ENCODE results near the gene ANO1.

The ANO1 gene

GRCh38 chr11:70072461-70072860, 5.7 kb upstream of the ANO1 start:
- Histone ChIP-seq H3K4ac (ENCODE audit: low read depth, low read length) (no peak overlapping the region), H3K9ac (ENCODE audit: low read length) (no peak overlapping the region), H3K36me3 (ENCODE audit: control insufficient read depth, insufficient read depth, low read length) (no peaks in the 10 kb centered on the region), H3K79me1 (ENCODE audit: low read length) (no peaks in the 10 kb centered on the region), H3K18ac (ENCODE audit: low read length) (no peak overlapping the region), H3K4me2 (ENCODE audit: low read length) (no peak overlapping the region), H3K27me3 (ENCODE audit: insufficient read depth, low read length, poor library complexity) (peaks cover 17% of the 10 kb centered on the region), H4K5ac (ENCODE audit: low read length) (no peak overlapping the region), H4K8ac (ENCODE audit: low read depth, low read length) (no peak overlapping the region), H3K27ac (ENCODE audit: low read depth, low read length) (no peak overlapping the region), H2BK120ac (ENCODE audit: low read depth, low read length) (no peak overlapping the region), H3K23ac (ENCODE audit: low read length) (no peak overlapping the region), H2BK15ac (replicated peaks; ENCODE audit: low read depth) (no peak overlapping the region), H2BK5ac (ENCODE audit: low read length) (no peak overlapping the region), H3K79me2 (ENCODE audit: control insufficient read depth, insufficient read depth, low read length) (no peaks in the 10 kb centered on the region), H2AK5ac (ENCODE audit: low read length) (no peak overlapping the region), H3K4me1 (ENCODE audit: control insufficient read depth, low read depth, low read length) (peaks cover 2% of the 10 kb centered on the region), H3K56ac (ENCODE audit: low read length) (no peak overlapping the region), H3K4me3 (ENCODE audit: low read length) (no peak overlapping the region)
- no CpG with 5 or more reads among the region's 12 CpGs for WGBS (ENCODE audit: extremely low coverage, insufficient coverage, low lambda C conversion rate)
- no peak for DNase-seq

DNA sequence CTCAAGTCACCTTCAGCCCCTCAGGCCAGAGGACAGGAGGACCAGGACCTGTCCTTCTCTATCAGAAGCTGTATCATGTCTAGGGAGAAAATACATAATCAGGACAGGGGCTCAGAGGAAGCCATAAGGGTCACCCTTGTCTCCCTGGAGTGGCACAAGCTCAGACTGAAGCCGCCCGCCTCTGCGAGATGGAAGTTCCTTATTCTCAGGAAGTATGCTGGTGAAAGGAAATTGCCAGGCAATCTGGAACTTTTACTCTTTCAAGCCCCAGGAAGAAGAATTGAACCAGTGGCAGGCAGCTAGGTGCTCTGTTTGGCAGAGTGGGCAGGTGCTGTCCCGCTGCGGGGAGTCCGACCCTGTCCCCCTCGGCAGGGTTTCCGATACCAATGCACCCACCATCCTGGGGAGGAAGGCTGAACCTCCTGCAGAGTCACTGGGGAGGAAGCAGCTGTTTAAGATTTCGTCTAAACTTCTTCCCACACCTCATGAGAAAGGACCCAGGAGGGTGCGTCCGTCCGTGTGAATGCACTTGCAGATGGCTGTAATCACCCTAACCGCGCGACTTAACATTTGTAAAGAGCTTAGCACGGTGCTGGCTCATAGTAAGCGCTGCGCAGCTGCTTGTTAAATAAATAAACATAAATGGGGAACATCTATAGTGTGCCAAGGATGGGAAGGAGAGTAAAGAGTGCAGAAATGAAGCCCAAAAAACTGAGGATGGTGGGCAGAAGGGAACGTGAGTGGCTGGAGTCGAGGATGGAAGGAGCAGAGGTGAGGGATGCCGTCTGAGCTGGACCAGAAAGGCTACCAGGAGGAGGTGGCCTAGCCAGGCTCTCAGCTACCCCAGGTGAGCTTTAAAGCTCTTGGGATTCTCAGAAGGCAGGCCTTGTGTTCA, 5.0 kb upstream of the ANO1 start:
- Histone ChIP-seq H3K18ac (ENCODE audit: low read length) (no peak overlapping the region), H3K23ac (ENCODE audit: low read length) (no peak overlapping the region), H3K27ac (ENCODE audit: low read depth, low read length) (no peak overlapping the region), H3K4me3 (ENCODE audit: low read length) (no peak overlapping the region), H3K4me2 (ENCODE audit: low read length) (no peak overlapping the region), H2AK5ac (ENCODE audit: low read length) (no peak overlapping the region), H3K4ac (ENCODE audit: low read depth, low read length) (no peak overlapping the region), H3K27me3 (ENCODE audit: insufficient read depth, low read length, poor library complexity) (peaks cover 22% of the 10 kb centered on the region), H3K79me2 (ENCODE audit: control insufficient read depth, insufficient read depth, low read length) (no peaks in the 10 kb centered on the region), H3K4me1 (ENCODE audit: control insufficient read depth, low read depth, low read length) (peaks cover 2% of the 10 kb centered on the region), H3K36me3 (ENCODE audit: control insufficient read depth, insufficient read depth, low read length) (no peaks in the 10 kb centered on the region), H4K5ac (ENCODE audit: low read length) (no peak overlapping the region), H2BK15ac (replicated peaks; ENCODE audit: low read depth) (no peak overlapping the region), H2BK120ac (ENCODE audit: low read depth, low read length) (no peak overlapping the region), H3K9ac (ENCODE audit: low read length) (no peak overlapping the region), H2BK5ac (ENCODE audit: low read length) (no peak overlapping the region), H3K56ac (ENCODE audit: low read length) (no peak overlapping the region), H3K79me1 (ENCODE audit: low read length) (no peaks in the 10 kb centered on the region), H4K8ac (ENCODE audit: low read depth, low read length) (no peak overlapping the region)
- WGBS (ENCODE audit: extremely low coverage, insufficient coverage, low lambda C conversion rate): no CpG with 5 or more reads among the region's 21 CpGs
- no peak for DNase-seq

- H3K56ac ChIP-seq (ENCODE audit: low read length): no peak overlapping the region
- no peak overlapping the region for H3K4me2 ChIP-seq (ENCODE audit: low read length)
- no peaks in the 10 kb centered on the region for H3K79me1 ChIP-seq (ENCODE audit: low read length)
- no peak overlapping the region for H3K9ac ChIP-seq (ENCODE audit: low read length)
- no peak overlapping the region for H4K5ac ChIP-seq (ENCODE audit: low read length)
- H3K4me1 ChIP-seq (ENCODE audit: control insufficient read depth, low read depth, low read length): no peaks in the 10 kb centered on the region
- H3K36me3 ChIP-seq (ENCODE audit: control insufficient read depth, insufficient read depth, low read length): no peaks in the 10 kb centered on the region
- no peak overlapping the region for H2BK5ac ChIP-seq (ENCODE audit: low read length)
- H3K27me3 ChIP-seq (ENCODE audit: insufficient read depth, low read length, poor library complexity): peaks cover 23% of the 10 kb centered on the region
- H3K4ac ChIP-seq (ENCODE audit: low read depth, low read length): no peak overlapping the region
- no peak overlapping the region for H3K4me3 ChIP-seq (ENCODE audit: low read length)
- no peak overlapping the region for H3K27ac ChIP-seq (ENCODE audit: low read depth, low read length)
- no peak overlapping the region for H3K23ac ChIP-seq (ENCODE audit: low read length)
- no peak overlapping the region for H4K8ac ChIP-seq (ENCODE audit: low read depth, low read length)
- no peaks in the 10 kb centered on the region for H3K79me2 ChIP-seq (ENCODE audit: control insufficient read depth, insufficient read depth, low read length)
- peak; percentile 42 for DNase-seq
- H2BK120ac ChIP-seq (ENCODE audit: low read depth, low read length): no peak overlapping the region
- no peak overlapping the region for H2BK15ac ChIP-seq (replicated peaks; ENCODE audit: low read depth)
- no CpG with 5 or more reads among the region's 22 CpGs for WGBS (ENCODE audit: extremely low coverage, insufficient coverage, low lambda C conversion rate)
- no peak overlapping the region for H2AK5ac ChIP-seq (ENCODE audit: low read length)
- no peak overlapping the region for H3K18ac ChIP-seq (ENCODE audit: low read length)
Observed at GRCh38 chr11:70073871-70074371, 4.2 kb upstream of the ANO1 start.

GRCh38 chr11:70074746-70075145, 3.4 kb upstream of the ANO1 start:
- Histone ChIP-seq H3K4me3 (ENCODE audit: low read length) (no peak overlapping the region), H3K27ac (ENCODE audit: low read depth, low read length) (no peak overlapping the region), H4K8ac (ENCODE audit: low read depth, low read length) (no peak overlapping the region), H3K27me3 (ENCODE audit: insufficient read depth, low read length, poor library complexity) (peaks cover 27% of the 10 kb centered on the region), H2BK15ac (replicated peaks; ENCODE audit: low read depth) (no peak overlapping the region), H2BK120ac (ENCODE audit: low read depth, low read length) (no peak overlapping the region), H3K4me2 (ENCODE audit: low read length) (no peak overlapping the region), H2AK5ac (ENCODE audit: low read length) (no peak overlapping the region), H2BK5ac (ENCODE audit: low read length) (no peak overlapping the region), H3K79me2 (ENCODE audit: control insufficient read depth, insufficient read depth, low read length) (no peaks in the 10 kb centered on the region), H3K4me1 (ENCODE audit: control insufficient read depth, low read depth, low read length) (no peaks in the 10 kb centered on the region), H4K5ac (ENCODE audit: low read length) (no peak overlapping the region), H3K4ac (ENCODE audit: low read depth, low read length) (no peak overlapping the region), H3K9ac (ENCODE audit: low read length) (no peak overlapping the region), H3K36me3 (ENCODE audit: control insufficient read depth, insufficient read depth, low read length) (no peaks in the 10 kb centered on the region), H3K18ac (ENCODE audit: low read length) (no peak overlapping the region), H3K23ac (ENCODE audit: low read length) (no peak overlapping the region), H3K79me1 (ENCODE audit: low read length) (no peaks in the 10 kb centered on the region), H3K56ac (ENCODE audit: low read length) (no peak overlapping the region)
- WGBS (ENCODE audit: extremely low coverage, insufficient coverage, low lambda C conversion rate): no CpG with 5 or more reads among the region's 8 CpGs
- no peak for DNase-seq

DNA sequence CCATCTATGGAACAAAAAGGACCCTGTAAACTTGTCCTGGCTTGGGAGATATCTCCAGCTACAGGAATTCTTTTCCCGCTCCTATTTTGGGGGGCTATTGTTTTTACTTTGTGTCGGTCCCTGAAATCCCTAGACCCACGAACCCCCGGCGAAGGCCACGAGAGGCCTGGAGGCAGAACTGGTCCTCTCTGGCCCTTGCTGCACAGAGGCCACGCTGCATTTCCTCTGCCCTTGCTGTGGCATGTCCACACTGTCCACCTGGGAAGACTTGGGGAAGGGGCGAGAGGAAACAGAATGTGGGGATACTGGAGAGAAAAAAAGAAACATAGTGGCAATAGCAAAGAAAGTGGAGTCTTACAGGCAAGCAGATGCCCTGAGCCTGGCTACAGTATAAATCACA, 2.3 kb upstream of the ANO1 start:
- DNase-seq: no peak
- no peak overlapping the region for H3K9ac ChIP-seq (ENCODE audit: low read length)
- H3K27ac ChIP-seq (ENCODE audit: low read depth, low read length): no peak overlapping the region
- no peaks in the 10 kb centered on the region for H3K4me1 ChIP-seq (ENCODE audit: control insufficient read depth, low read depth, low read length)
- no peak overlapping the region for H3K56ac ChIP-seq (ENCODE audit: low read length)
- H3K79me1 ChIP-seq (ENCODE audit: low read length): no peaks in the 10 kb centered on the region
- no peak overlapping the region for H2BK5ac ChIP-seq (ENCODE audit: low read length)
- H3K79me2 ChIP-seq (ENCODE audit: control insufficient read depth, insufficient read depth, low read length): no peaks in the 10 kb centered on the region
- no peak overlapping the region for H2BK120ac ChIP-seq (ENCODE audit: low read depth, low read length)
- H3K4me2 ChIP-seq (ENCODE audit: low read length): no peak overlapping the region
- H3K4ac ChIP-seq (ENCODE audit: low read depth, low read length): no peak overlapping the region
- H3K18ac ChIP-seq (ENCODE audit: low read length): no peak overlapping the region
- no peak overlapping the region for H4K8ac ChIP-seq (ENCODE audit: low read depth, low read length)
- no CpG with 5 or more reads among the region's 8 CpGs for WGBS (ENCODE audit: extremely low coverage, insufficient coverage, low lambda C conversion rate)
- no peak overlapping the region for H2AK5ac ChIP-seq (ENCODE audit: low read length)
- H4K5ac ChIP-seq (ENCODE audit: low read length): no peak overlapping the region
- no peak overlapping the region for H2BK15ac ChIP-seq (replicated peaks; ENCODE audit: low read depth)
- no peak overlapping the region for H3K4me3 ChIP-seq (ENCODE audit: low read length)
- peaks cover 27% of the 10 kb centered on the region for H3K27me3 ChIP-seq (ENCODE audit: insufficient read depth, low read length, poor library complexity)
- H3K23ac ChIP-seq (ENCODE audit: low read length): no peak overlapping the region
- no peaks in the 10 kb centered on the region for H3K36me3 ChIP-seq (ENCODE audit: control insufficient read depth, insufficient read depth, low read length)
